HG02852 (cell line): Measurements from ENCODE around the gene ATAD3C.
"Not testable (repeated sequence)": the region's sequence is repeated elsewhere in the genome, so short reads cannot be mapped to it uniquely, and the experiment has no call there.

Source experiments
- ATAC-seq: cut with Tn5 transposase; IDR thresholded peaks from one replicate; pipeline ENCODE4 v1.9.1; 2021; ENCODE audit warnings: mild to moderate bottlenecking, moderate library complexity; ENCODE audit not compliant: unreplicated experiment

ATAD3C gene

DNA sequence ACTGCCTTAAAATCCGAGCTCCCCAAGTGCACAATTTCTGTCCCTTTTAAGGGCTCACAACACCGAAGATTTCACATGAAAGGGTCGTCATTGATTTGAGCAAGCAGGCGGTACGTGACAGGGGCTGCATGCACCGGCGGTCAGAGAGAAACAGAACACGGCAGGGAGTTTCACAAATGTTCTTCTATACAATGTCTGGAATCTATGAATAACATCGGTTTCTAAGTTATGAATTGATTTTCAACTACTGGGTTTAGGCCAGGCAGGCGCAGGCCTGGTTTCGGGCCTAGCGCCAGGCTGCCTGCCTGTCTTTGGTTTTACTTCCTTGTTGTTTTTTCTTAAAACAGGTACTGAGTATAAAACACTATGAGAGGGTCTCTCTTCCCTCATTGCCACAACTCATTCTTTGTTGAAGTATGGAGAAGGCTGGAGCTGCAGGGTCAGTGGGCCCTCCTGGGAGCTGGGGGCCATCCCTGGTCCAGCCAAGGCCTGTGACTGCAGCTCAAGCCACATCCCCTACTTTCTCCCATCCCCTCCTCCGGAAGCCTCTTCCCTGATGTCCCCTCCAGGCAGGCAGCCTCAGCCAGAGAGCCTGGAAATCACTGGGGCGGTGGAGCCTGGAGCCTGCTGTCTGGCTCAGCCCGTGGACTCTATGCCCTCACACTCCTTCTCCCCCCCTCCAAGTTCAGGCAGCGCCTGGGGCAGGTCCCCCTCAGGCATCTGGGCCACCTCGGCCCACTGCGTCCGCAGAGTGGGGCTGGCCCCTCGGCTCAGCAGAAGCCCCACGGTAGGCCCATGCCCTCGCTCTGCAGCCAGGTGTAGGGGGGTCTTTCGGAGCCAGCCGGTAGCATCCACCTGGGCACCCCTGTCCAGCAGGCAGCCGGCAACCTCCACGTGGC, 30.8 kb upstream of the ATAD3C start:
- ATAC-seq = no peak

DNA sequence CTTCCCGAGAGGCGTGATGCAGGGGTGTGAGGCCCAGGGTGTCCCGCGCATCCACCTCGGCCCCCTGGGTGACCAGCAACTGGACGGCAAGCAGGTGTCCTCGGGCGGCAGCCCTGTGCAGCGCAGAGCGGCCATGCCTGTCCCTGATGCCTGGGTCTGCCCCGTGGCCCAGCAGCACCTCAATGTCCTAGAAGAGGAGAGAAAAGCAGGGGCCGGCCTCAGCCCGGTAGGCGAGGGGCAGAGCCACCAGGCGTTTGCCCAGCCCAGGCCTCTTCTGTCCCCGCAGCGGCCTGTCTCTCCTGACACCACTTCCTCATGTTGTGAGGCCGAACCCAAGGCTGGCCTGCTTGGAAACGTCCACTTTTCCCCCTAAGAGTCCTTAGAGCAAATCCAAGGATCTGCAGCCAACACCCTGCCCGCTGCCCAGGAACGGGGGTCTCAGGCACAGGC, 30.1 kb upstream of the ATAD3C start:
- no peak for ATAC-seq

DNA sequence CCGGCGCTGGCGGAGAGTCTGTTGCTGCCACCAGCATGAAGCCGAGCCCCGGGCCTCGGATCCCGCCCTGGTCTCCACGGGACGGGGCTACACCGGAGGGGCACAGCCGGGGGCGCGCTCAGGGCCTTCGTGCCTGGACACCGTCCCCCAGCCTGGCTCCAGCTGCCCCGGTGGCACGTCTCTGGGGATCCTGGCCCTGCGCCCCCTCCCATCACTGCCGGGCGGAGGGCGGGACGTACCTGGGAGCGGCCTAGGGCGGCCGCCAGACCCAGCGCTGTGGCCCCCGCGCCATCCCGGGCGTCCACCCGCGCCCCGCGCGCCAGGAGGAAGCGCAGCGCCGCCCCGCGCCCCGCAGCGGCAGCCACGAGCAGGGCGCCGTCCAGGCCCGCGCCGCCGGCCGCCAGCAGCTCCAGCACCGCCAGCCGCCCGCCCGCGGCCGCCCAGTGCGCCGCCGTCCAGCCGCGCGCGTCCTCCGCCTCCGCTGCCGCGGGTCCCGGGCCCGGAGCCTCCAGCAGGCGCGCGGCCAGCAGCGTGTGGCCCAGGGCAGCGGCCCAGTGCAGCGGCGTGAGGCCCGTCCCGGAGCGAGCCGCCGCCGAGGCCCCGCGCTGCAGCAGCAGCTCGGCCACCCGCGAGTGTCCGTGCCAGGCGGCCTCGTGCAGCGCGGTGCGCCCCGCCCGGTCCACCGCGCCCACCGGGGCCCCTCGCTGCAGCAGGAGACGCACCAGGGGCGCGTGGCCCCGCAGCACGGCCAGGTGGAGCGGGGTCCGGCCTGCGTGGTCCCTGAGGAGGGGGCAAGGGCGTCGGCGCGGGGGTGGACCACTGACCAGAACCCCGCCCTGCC, 29.5 kb upstream of the ATAD3C start:
- ATAC-seq = no peak

DNA sequence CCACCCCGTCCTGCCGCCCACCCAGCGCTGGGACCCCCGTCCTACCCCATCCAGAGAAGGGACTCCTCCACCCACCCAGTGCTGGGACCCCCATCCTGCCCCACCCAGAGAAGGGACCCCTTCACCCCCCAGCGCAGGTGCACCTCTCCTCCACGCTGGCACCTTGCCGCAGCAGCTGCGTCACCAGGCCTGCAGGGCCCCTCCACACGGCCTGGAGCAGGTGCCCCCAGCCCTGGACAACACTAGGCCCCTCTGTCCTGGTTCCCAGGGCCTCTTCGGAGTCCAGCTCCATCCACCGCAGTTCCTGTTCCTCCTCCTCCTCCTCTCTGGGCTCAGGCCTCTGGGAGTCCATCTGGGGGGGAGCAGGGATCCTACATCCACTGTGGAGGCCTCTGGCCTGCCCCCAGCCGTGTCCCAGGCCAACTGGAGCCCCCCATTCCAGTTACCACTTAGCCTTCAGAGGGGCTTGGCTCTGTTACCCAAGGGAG, 28.8 kb upstream of the ATAD3C start:
- no peak for ATAC-seq

DNA sequence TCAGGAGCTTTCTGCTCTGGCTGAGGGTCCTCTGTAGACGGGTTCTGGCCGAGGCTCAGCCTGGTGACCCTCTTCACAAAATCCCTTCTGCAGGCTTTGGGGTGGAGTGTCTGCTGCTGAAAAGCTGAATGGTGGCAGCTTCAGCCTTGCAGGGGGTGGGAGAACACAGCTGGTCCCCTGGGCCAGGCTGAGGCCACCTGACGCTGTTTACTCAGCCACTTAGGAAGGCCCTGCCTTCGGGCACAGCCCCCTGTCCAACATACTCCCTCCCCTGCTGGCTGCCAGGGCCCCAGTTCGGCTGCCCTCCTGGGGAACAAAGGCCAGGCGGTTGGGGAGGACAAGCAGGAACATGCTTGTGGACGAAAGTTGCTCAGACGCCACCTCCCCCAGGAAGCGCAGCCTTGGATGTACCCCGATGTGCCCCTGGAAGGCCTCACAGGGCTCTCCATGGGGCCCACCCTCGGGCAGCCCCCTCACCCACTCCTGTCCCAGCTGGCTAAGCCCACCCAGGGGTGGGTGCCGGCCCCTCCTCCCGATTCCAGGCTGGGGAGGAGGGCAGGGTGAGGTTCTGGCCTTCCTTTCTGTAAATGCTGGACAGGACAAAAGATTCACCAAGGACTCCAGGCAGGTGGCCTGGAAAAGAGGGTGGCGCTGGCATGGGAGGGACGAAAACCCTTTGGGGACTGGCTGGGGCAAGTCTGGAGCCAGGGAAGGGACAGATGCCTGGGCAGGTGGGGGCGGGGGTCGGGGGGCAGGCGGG, 28.2 kb upstream of the ATAD3C start, which contains the start of gene ANKRD65:
TSS of gene ANKRD65 (minus strand) at position 130 of the 760 bp plus-strand sequence. CDS start 271 bp downstream, outside the sequence.
- ATAC-seq = no peak

DNA sequence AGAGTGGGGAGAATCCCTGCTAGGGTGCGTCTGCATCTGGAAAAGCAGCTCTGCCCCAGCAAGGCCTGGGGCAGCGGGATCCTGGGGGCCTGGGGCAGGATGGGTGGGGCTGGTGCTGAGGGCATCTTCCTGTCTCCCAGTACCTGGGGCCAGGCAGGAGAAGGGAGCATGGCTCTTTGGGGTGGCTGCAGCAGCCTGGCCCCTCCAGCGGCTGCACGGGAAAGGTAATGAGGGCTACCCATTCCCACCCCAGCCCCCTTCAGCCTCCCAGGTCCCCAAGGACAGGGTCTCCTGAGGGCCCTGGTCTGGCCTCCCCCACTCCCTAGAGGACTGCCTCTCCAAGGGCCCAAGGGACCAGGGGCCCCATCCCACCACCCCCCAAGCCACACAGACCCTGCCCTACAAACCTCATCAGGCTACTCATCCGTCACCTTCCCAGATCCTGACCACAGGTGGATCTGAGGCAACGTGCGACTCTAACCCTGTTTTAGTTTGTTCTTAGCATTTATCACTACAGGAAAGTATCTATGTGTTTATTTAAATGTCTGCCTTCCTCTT, 27.5 kb upstream of the ATAD3C start:
- ATAC-seq = no peak

DNA sequence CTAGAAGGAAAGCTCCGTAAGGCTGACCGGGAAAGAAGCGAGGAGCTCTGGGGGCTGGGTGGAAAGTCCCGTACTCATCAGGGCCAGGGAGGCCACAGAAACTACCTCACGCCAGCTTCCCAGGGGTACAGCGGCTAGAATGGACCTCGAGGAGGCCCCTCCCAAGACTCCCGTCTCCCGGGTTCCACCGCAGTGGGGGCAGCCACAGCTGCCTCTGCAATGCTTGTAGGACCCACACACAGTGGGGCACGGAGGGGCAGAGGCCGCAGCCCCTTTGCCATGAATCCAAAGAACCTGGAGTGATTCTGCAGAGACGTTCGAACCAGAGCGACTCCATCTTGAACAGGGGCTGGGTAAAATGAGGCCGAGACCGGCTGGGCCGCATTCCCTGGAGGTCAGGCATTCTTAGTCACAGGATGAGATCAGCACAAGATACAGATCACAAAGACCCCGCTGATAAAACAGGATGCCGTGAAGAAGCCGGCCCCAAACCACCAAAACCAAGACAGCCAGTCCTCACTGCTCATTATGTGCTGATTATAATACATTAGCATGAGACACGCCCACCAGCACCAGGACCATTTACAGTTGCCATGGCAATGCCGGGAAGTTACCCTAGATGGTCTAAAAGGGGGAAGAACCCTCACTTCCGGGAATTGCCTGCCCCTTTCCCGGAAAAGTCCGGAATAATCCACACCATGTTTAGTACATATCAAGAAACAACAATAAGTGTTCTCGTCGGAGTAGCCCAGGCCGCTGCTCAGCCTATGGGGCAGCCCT, 26.8 kb upstream of the ATAD3C start:
- ATAC-seq = no peak

DNA sequence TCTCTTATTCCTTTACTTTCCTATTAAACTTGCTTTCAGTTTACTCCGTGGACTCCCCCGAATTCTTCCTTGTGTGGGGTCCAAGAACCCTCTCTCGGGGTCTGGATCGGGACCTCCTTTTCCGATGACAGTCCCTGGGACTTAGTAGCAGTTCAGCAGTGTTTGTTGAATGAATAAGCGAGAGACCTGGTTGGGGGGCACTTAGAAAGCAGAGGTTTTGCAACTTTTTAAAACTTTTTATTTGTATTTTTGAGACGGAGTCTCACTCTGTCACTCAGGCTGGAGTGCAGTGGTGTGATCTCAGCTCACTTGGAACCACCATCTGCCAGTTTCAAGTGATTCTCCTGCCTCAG, 26.3 kb upstream of the ATAD3C start:
- no peak for ATAC-seq

DNA sequence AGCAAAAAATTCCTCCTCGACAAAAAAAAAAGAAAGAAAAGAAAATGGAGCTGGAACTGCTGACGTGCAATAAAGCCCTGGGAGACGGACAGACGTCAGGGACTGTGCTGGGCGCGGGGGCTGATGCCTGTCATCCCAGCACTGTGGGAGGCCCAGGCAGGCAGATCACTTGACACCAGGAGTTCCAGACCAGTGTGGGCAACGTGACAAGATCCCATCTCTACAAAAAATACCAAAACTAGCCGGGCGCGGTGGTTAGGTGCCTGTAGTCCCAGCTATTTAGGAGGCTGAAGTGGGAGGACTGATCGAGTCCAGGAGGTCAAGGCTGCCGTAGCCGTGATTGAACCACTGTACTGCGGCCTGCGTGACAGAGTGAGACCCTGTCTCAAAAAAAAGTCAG, 24.8 kb upstream of the ATAD3C start:
- no peak for ATAC-seq

DNA sequence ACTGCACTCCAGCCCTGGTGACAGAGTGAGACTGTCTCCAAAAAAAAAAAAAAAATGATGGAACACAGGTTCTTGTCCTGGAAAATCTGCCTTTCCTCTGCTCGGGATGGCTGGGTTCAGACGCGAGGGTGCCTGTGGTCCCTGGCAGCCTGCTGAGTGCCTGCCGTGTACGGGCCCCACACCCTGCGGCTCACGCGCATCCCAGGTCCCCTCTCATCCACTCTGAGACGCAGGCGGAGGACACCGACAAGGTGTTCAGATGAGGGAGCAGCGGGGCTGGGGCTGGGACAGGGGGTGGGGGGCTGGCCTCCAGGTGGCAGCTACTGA, 24.1 kb upstream of the ATAD3C start:
- no peak for ATAC-seq

DNA sequence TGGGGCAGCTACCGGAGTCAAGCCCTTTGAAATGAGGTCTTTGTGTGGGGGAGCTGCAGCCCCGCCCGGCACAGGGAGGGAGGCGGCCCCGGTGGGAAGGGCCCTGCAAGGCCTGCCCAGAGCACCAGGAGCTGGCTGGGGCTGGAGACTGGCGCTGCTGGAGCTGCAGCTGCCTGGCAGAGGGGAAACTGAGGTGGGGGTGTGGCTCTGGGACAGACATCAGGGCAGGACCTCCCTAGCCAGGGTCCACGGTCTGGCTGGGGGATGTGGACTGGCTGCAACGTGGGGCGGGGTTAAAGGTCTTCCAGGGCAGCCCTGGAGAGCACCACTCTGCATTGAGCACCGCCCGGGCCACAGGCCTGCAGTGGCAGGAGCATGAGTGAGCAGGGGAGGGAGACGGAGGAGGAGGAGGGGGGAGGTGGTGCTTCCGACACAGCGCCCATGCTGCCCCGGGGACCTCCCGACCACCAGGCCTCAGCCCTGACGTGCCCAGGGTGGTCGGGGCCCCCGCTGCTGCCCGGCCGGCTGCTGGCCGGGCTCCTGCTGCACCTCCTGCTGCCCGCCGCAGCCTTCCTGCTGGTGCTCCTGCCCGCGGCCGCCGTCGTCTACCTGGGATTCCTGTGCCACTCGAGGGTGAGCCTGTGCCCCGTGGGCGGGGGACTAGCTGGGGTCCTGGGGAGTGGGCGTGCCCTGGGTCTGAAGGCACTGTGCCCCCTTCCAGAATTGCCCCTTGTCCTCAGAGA, 23.6 kb upstream of the ATAD3C start:
- no peak for ATAC-seq

DNA sequence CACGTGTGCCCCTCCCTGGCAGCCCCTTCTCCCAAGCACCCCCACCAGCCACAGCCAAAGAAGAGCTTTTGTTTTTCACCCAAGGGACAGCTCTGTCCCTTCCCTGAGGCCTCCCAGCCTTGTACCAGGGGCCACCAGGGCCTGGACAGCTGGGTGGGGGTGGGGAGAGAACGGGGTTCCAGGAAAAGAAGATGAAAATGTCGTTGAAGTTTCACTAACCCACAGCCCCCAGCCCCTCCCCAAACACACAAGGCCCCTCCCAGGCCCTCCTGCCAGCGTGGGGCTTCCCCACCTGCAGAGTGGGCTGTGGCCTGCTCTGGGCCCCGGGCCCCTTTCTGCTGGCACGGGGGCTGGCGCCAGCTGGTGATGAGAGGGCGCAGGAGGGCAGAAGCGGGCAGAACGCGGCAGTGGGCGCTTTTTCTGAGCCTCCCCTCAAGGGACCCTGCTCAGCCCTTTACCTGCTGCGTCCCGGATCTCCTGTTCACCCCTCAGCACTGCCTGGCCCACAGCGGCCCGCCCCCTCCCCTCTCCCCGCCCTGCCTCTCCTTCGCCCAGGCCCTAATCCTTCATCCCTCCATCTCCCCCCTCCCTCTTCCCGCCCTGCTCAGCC, 22.9 kb upstream of the ATAD3C start:
- ATAC-seq = no peak

DNA sequence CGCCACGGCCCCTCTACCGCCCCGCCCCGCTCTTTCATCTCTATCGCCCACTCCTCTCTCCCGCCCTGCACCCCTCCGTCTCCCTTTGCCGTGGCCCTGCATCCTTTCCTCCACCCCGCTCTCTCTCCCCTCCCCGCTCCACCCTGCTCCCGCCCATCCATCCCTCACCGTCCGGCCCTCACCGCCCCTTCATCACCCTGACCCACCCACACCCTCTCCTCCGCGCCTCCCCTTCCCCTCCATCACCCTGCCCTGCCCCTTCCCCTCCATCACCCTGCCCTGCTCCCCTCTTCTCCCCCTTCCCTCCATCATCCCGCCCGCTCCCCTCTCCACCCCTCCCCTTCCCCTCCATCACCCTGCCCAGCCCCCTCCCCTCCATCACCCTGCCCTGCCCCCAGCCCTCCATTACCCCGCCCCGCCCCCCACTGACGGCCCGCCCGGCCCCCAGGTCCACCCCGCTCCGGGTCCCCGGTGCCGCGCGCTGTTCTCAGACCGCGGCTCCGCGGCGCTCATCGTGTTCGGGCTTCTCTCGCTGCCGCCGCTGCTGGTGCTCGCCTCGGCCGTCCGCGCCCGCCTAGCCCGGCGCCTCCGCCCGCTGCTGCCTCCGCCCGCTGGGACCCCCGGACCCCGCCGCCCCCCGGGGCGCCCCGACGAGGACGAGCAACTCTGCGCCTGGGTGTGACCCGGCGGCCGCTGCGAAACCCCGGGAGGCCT, 22.2 kb upstream of the ATAD3C start:
- no peak for ATAC-seq

DNA sequence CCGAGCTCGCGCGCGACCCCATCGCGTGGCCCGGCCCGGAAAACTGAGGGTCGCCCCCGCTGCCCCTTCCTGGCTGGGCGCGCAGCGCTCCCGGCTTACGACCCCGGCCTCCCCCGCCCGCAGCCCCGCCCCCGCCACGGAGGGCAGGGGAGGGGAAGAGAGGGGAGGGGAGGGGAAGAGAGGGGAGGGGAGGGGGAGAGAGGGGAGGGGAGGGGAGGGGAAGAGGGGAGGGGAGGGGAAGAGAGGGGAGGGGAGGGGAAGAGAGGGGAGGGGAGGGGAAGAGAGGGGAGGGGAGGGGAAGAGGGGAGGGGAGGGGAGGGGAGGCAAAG, 21.7 kb upstream of the ATAD3C start:
- no peak for ATAC-seq

DNA sequence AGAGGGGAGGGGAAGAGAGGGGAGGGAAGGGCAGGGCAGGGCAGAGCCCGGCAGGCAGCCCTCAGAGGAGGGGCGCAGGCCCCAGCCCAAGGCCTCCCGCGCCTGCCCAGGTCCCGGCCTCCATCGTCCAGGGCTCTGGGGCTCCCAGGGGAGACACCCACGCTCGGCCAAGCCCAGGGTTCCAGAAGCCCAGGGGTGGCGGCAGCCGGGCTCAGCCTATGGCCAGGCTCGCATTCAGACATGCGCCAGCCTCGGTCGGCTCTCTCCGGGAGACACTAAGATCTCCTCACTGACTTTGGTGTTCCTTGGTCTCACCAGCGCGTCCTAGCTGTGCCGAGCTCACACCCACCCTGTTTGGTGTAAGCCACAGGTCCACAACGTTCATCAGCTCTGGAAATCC, 21.3 kb upstream of the ATAD3C start:
- ATAC-seq = no peak

DNA sequence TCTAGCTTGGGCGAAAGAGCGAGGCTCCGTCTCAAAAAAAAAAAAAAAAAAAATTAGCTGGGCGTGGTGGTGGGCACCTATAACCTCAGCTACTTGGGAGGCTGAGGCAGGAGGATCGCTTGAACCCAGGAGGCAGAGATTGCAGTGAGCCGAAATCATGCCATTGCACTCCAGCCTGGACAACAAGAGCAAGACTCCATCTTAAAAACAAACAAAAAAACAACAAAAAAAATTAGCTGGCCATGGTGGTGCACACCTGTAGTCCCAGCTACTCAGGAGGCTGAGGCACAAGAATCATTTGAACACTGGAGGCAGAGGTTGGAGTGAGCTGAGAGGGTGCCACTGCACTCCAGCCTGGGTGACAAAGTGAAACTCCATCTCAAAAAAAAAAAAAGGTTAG, 20.5 kb upstream of the ATAD3C start:
- not testable (repeated sequence) for ATAC-seq

DNA sequence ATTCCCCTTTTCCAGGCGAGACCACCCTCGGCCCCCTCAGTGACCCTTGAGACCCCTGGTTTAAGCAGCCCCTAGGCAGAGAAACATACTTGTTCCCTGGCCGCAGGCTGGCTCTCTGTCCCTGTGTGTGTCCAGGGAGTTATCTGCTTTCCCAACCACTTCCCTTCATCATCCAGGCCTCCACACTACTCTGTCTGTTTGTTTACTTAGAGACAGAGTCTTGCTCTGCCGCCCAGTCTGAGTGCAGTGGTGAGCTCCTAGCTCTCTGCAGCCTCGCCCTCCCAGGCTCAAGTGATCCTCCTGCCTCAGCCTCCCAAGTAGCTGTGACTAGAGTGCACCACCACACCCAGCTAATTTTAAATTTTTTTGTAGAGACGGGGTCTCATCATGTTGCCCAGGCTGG, 19.8 kb upstream of the ATAD3C start:
- ATAC-seq = no peak
